Suprapubic skin (tissue), 4 donors: ENCODE results near the gene ESPN.

ENCODE experiments used
- CTCF ChIP-seq, 2 donors: fragments of 200-600 bp in 1 of 2; fragments of 450-650 bp in 1 of 2; sonication (generic) in 1 of 2; IDR thresholded peaks; one replicate each; pipeline ENCODE4 v1.5.1; 2016 to 2019; ENCODE audit warnings: antibody characterized with exemption in 2 of 2, mild to moderate bottlenecking in 1 of 2, moderate library complexity in 1 of 2
- EP300 ChIP-seq: sonication (generic); formaldehyde crosslinking; IDR thresholded peaks from one replicate; pipeline ENCODE4 v1.6.1; 2017; ENCODE audit warnings: antibody characterized with exemption
- POLR2A ChIP-seq, 2 donors: fragments of 450-650 bp; IDR thresholded peaks; one replicate each; pipeline ENCODE4 v1.6.1; 2017; ENCODE audit warnings: antibody characterized with exemption in 2 of 2, mild to moderate bottlenecking in 2 of 2, moderate library complexity in 2 of 2
- POLR2AphosphoS5 ChIP-seq, 3 donors: sonication (generic); formaldehyde crosslinking; IDR thresholded peaks; one replicate each; pipeline ENCODE4 v1.6.1; 2017; ENCODE audit warnings: antibody characterized with exemption in 3 of 3

- TF ChIP-seq CTCF (IDR thresholded peaks at IDR 0.05) (no peak), POLR2AphosphoS5 (IDR thresholded peaks at IDR 0.05) (no peak), POLR2A (IDR thresholded peaks at IDR 0.05) (no peak), EP300 (no peak)
Observed at GRCh38 chr1:6509919-6510291, 85.3 kb downstream of the ESPN start.
